ENCODE measurements around the gene LMNA. TPM values are rescaled to one million over a fixed set of nuclear protein-coding genes. Genes with fewer than 3 reads are reported as not detected.

Gene LMNA
- total RNA-seq, 1 donor from 2014 or later, result 92.7 TPM

- Mint-ChIP-seq H3K36me3 (ENCODE audit: insufficient read depth) (peaks cover 15% of the 10 kb centered on the region), H3K4me1 (ENCODE audit: low read depth) (no peaks in the 10 kb centered on the region)
- no peak for TF ChIP-seq CTCF (IDR thresholded peaks at IDR 0.05; ENCODE audit: unreplicated experiment)
Measured at GRCh38 chr1:156138458-156138867, 24.0 kb downstream of the LMNA start.

GRCh38 chr1:156140879-156141707, 26.6 kb downstream of the LMNA start:
- H3K4me1 Mint-ChIP-seq (ENCODE audit: low read depth), result peaks cover 3% of the 10 kb centered on the region
- DNase-seq (ENCODE audit: low spot score, unreplicated experiment), result peak; percentile 50
- H3K9me3 Mint-ChIP-seq (ENCODE audit: low read depth), result no peaks in the 10 kb centered on the region
- peak; percentile 74 for TF ChIP-seq CTCF (IDR thresholded peaks at IDR 0.05; ENCODE audit: unreplicated experiment)
- no peak overlapping the region for H3K4me3 Mint-ChIP-seq (ENCODE audit: low read depth)
- H3K27ac Mint-ChIP-seq, result peak overlapping the region; percentile 88
- H3K36me3 Mint-ChIP-seq (ENCODE audit: insufficient read depth), result peaks cover 10% of the 10 kb centered on the region
- H3K27me3 Mint-ChIP-seq, result no peaks in the 10 kb centered on the region

More at GRCh38 chr1:156138458-156138867, 24.0 kb downstream of the LMNA start:
- Mint-ChIP-seq H3K4me3 (ENCODE audit: low read depth) (no peak overlapping the region), H3K27me3 (no peaks in the 10 kb centered on the region), H3K27ac (no peak overlapping the region), H3K9me3 (ENCODE audit: low read depth) (no peaks in the 10 kb centered on the region)
- DNase-seq (ENCODE audit: low spot score, unreplicated experiment), result no peak

GRCh38 chr1:156143765-156144489, 29.4 kb downstream of the LMNA start:
- H3K36me3 Mint-ChIP-seq (ENCODE audit: insufficient read depth), result peaks cover 2% of the 10 kb centered on the region
- no peak for DNase-seq (ENCODE audit: low spot score, unreplicated experiment)
- no peak for TF ChIP-seq CTCF (IDR thresholded peaks at IDR 0.05; ENCODE audit: unreplicated experiment)
- H3K9me3 Mint-ChIP-seq (ENCODE audit: low read depth), result no peaks in the 10 kb centered on the region
- H3K27me3 Mint-ChIP-seq, result peaks cover 6% of the 10 kb centered on the region
- H3K4me1 Mint-ChIP-seq (ENCODE audit: low read depth), result peaks cover 10% of the 10 kb centered on the region
- H3K27ac Mint-ChIP-seq, result peak overlapping the region; percentile 63
- H3K4me3 Mint-ChIP-seq (ENCODE audit: low read depth), result no peak overlapping the region

GRCh38 chr1:156144742-156145141, 30.2 kb downstream of the LMNA start:
- H3K27ac Mint-ChIP-seq, result no peak overlapping the region
- TF ChIP-seq CTCF (IDR thresholded peaks at IDR 0.05; ENCODE audit: unreplicated experiment), result no peak
- no peaks in the 10 kb centered on the region for H3K9me3 Mint-ChIP-seq (ENCODE audit: low read depth)
- DNase-seq (ENCODE audit: low spot score, unreplicated experiment), result no peak
- no peaks in the 10 kb centered on the region for H3K36me3 Mint-ChIP-seq (ENCODE audit: insufficient read depth)
- peaks cover 10% of the 10 kb centered on the region for H3K4me1 Mint-ChIP-seq (ENCODE audit: low read depth)
- no peak overlapping the region for H3K4me3 Mint-ChIP-seq (ENCODE audit: low read depth)
- peaks cover 12% of the 10 kb centered on the region for H3K27me3 Mint-ChIP-seq

GRCh38 chr1:156145650-156146019, 31.1 kb downstream of the LMNA start:
- no peak overlapping the region for H3K27ac Mint-ChIP-seq
- H3K4me1 Mint-ChIP-seq (ENCODE audit: low read depth), result peaks cover 12% of the 10 kb centered on the region
- no peak overlapping the region for H3K4me3 Mint-ChIP-seq (ENCODE audit: low read depth)
- no peak for TF ChIP-seq CTCF (IDR thresholded peaks at IDR 0.05; ENCODE audit: unreplicated experiment)
- no peaks in the 10 kb centered on the region for H3K36me3 Mint-ChIP-seq (ENCODE audit: insufficient read depth)
- no peak for DNase-seq (ENCODE audit: low spot score, unreplicated experiment)
- no peaks in the 10 kb centered on the region for H3K9me3 Mint-ChIP-seq (ENCODE audit: low read depth)
- peaks cover 20% of the 10 kb centered on the region for H3K27me3 Mint-ChIP-seq
